Neural cell (in vitro differentiated cells): Measurements from ENCODE around the gene MLST8. TPM values are rescaled to one million over a fixed set of nuclear protein-coding genes. Genes with fewer than 3 reads are reported as not detected.

ENCODE experiments used
- H2AFZ ChIP-seq: fragments of 200-600, 300-800 bp; sonication (generic), shearing (Covaris generic); 2 replicates; pipeline ENCODE4 v1.6.0; 2014; ENCODE audit warnings: low read depth, mild to moderate bottlenecking, antibody characterized with exemption, low read length, moderate library complexity
- H3F3A ChIP-seq: fragments of 200-600 bp; shearing (Covaris generic); 2 replicates; pipeline ENCODE4 v1.6.1; 2016; ENCODE audit warnings: mild to moderate bottlenecking, moderate library complexity, mixed read lengths, antibody characterized with exemption, low read length; ENCODE audit not compliant: insufficient read depth, poor library complexity, severe bottlenecking
- H3K27ac ChIP-seq: fragments of 200-600, 300-800 bp; sonication (generic), shearing (Covaris generic); 2 replicates; pipeline ENCODE4 v1.5.1; 2014; ENCODE audit warnings: mild to moderate bottlenecking, low read length, moderate library complexity
- H3K27me3 ChIP-seq: fragments of 300-800, 200-600 bp; sonication (generic), shearing (Covaris generic); 2 replicates; pipeline ENCODE4 v1.6.0; 2014; ENCODE audit warnings: mild to moderate bottlenecking, low read depth, low read length, moderate library complexity; ENCODE audit not compliant: insufficient read depth
- H3K36me3 ChIP-seq: fragments of 300-800, 200-600 bp; sonication (generic), shearing (Covaris generic); 2 replicates; pipeline ENCODE4 v1.5.1; 2014; ENCODE audit warnings: mild to moderate bottlenecking, antibody characterized with exemption, low read length, moderate library complexity; ENCODE audit not compliant: insufficient read depth
- H3K4me2 ChIP-seq: fragments of 300-800, 200-600 bp; sonication (generic), shearing (Covaris generic); 2 replicates; pipeline ENCODE4 v1.6.0; 2014; ENCODE audit warnings: mild to moderate bottlenecking, low read length
- H3K4me3 ChIP-seq: fragments of 300-800, 200-600 bp; sonication (generic), shearing (Covaris generic); 2 replicates; pipeline ENCODE4 v1.5.1; 2014; ENCODE audit warnings: mild to moderate bottlenecking, low read length, moderate library complexity
- H3K79me2 ChIP-seq: fragments of 200-600 bp; shearing (Covaris generic); replicated peaks from 2 replicates; pipeline ENCODE4 v1.6.0; 2014; ENCODE audit warnings: mild to moderate bottlenecking, low read length, moderate library complexity; ENCODE audit not compliant: insufficient read depth
- H3K9ac ChIP-seq: fragments of 300-800, 200-600 bp; sonication (generic), shearing (Covaris generic); 2 replicates; pipeline ENCODE4 v1.6.1; 2016; ENCODE audit warnings: mild to moderate bottlenecking, low read length, mixed read lengths
- H3K9me2 ChIP-seq: fragments of 200-600 bp; shearing (Covaris generic); 2 replicates; pipeline ENCODE4 v1.6.1; 2016; ENCODE audit warnings: mild to moderate bottlenecking, low read length, mixed read lengths; ENCODE audit not compliant: insufficient read depth
- H3K9me3 ChIP-seq: fragments of 200-600, 300-800 bp; sonication (generic), shearing (Covaris generic); 2 replicates; pipeline ENCODE4 v1.6.1; 2016; ENCODE audit warnings: mild to moderate bottlenecking, mixed run types, low read length, moderate library complexity, mixed read lengths
- H4K20me1 ChIP-seq: fragments of 200-600 bp; shearing (Covaris generic); 2 replicates; pipeline ENCODE4 v1.6.1; 2016; ENCODE audit warnings: mild to moderate bottlenecking, mixed run types; ENCODE audit not compliant: insufficient read depth
- CTCF ChIP-seq: fragments of 450-650 bp; IDR thresholded peaks from 2 replicates; pipeline ENCODE4 v1.5.1; 2014; ENCODE audit warnings: antibody characterized with exemption, mild to moderate bottlenecking, moderate library complexity; ENCODE audit not compliant: poor library complexity, severe bottlenecking
- EP300 ChIP-seq: fragments of 450-650 bp; conservative IDR thresholded peaks from 2 replicates; pipeline ENCODE4 v1.6.1; 2014; ENCODE audit warnings: antibody characterized with exemption, mild to moderate bottlenecking, moderate library complexity; ENCODE audit not compliant: poor library complexity, severe bottlenecking
- EZH2 ChIP-seq: fragments of 200-600, 300-800 bp; shearing (Covaris generic), sonication (generic); IDR thresholded peaks from 2 replicates; pipeline ENCODE4 v1.6.1; 2014; ENCODE audit warnings: antibody characterized with exemption, low read length, borderline replicate concordance, mild to moderate bottlenecking; ENCODE audit not compliant: insufficient read depth, poor library complexity, severe bottlenecking
- MXI1 ChIP-seq: fragments of 450-650 bp; conservative IDR thresholded peaks from 2 replicates; pipeline ENCODE4 v1.6.1; 2014; ENCODE audit warnings: antibody characterized with exemption, mild to moderate bottlenecking; ENCODE audit not compliant: poor library complexity, severe bottlenecking
- POLR2AphosphoS5 ChIP-seq: IDR thresholded peaks from 2 replicates; pipeline ENCODE4 v1.6.1; 2012
- RAD21 ChIP-seq: fragments of 450-650 bp; conservative IDR thresholded peaks from 2 replicates; pipeline ENCODE4 v1.6.1; 2014; ENCODE audit warnings: antibody characterized with exemption, mild to moderate bottlenecking, moderate library complexity
- REST ChIP-seq: IDR thresholded peaks from 2 replicates; pipeline ENCODE4 v1.6.1; 2012; ENCODE audit warnings: borderline replicate concordance
- SMC3 ChIP-seq: fragments of 450-650 bp; conservative IDR thresholded peaks from 2 replicates; pipeline ENCODE4 v1.6.1; 2014; ENCODE audit warnings: antibody characterized with exemption, mild to moderate bottlenecking, moderate library complexity; ENCODE audit not compliant: poor library complexity
- TAF1 ChIP-seq: IDR thresholded peaks from 2 replicates; pipeline ENCODE4 v1.6.1; 2012; ENCODE audit warnings: low read depth
- polyA plus RNA-seq: library from polyadenylated mRNA; depleted of rRNA; stranded (reverse); fragments of >200 nt; gene quantifications from 2 replicates; pipeline ENCODE4 v1.2.3, GENCODE V29; 2014

The MLST8 gene
- polyA plus RNA-seq, 1 donor from 2014 or later: 13.5 TPM

DNA sequence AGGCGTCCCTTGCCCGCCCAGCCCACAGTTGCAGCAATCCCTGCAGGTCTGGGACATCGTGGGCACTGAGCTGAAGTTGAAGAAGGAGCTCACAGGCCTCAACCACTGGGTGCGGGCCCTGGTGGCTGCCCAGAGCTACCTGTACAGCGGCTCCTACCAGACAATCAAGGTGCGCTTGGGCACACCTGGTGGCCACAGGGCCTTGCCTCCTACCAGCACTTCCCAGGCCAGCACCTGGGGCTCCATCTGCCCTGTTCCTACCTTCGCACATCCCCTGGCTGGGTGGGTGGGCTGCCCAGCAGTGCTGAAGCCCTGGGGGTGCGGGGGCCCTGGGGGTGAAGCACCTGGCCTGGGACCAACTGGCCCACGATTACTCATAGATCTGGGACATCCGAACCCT is 29.8 kb upstream of the MLST8 start:
- TF ChIP-seq SMC3: no peak
- Histone ChIP-seq H3K4me3 (no peak overlapping the region), H3K9me2 (no peaks in the 10 kb centered on the region), H3F3A (no peaks in the 10 kb centered on the region), H3K27me3 (no peaks in the 10 kb centered on the region), H3K36me3 (no peaks in the 10 kb centered on the region), H4K20me1 (no peaks in the 10 kb centered on the region), H3K9me3 (no peaks in the 10 kb centered on the region), H3K4me2 (no peak overlapping the region), H3K9ac (peak overlapping the region; percentile 45), H3K27ac (peak overlapping the region; percentile 69), H3K79me2 (no peaks in the 10 kb centered on the region), H2AFZ (no peak overlapping the region)

GRCh38 chr16:2176047-2176446 is 29.2 kb upstream of the MLST8 start:
- H3F3A ChIP-seq: no peaks in the 10 kb centered on the region

More at GRCh38 chr16:2176047-2176446, 29.2 kb upstream of the MLST8 start:
- Histone ChIP-seq H3K4me2 (no peak overlapping the region), H2AFZ (no peak overlapping the region), H3K9ac (no peak overlapping the region), H3K9me2 (no peaks in the 10 kb centered on the region), H3K36me3 (no peaks in the 10 kb centered on the region), H4K20me1 (no peaks in the 10 kb centered on the region), H3K27ac (no peak overlapping the region), H3K79me2 (no peaks in the 10 kb centered on the region), H3K9me3 (no peaks in the 10 kb centered on the region), H3K27me3 (no peaks in the 10 kb centered on the region), H3K4me3 (no peak overlapping the region)
- TF ChIP-seq POLR2AphosphoS5 (no peak), TAF1 (no peak), EZH2 (no peak), SMC3 (no peak), CTCF (no peak), REST (no peak), MXI1 (no peak), EP300 (no peak), RAD21 (no peak)
